Ishikawa (cell line): ENCODE data around the gene HTT.

Experiments
- CEBPB ChIP-seq: IDR thresholded peaks from 2 replicates; pipeline ENCODE4 v1.6.1; 2012
- CREB1 ChIP-seq: IDR thresholded peaks from 2 replicates; pipeline ENCODE4 v1.6.1; 2012; ENCODE audit warnings: low read depth
- EGR1 ChIP-seq: IDR thresholded peaks from 2 replicates; pipeline ENCODE4 v1.6.1; 2012
- EP300 ChIP-seq: IDR thresholded peaks from 2 replicates; pipeline ENCODE4 v1.6.1; 2012; ENCODE audit warnings: borderline replicate concordance
- FOXM1 ChIP-seq: IDR thresholded peaks from 2 replicates; pipeline ENCODE4 v1.6.1; 2012; ENCODE audit warnings: low read depth, borderline replicate concordance
- NFIC ChIP-seq: IDR thresholded peaks from 2 replicates; pipeline ENCODE4 v1.6.1; 2012
- RAD21 ChIP-seq: IDR thresholded peaks from 2 replicates; pipeline ENCODE4 v1.6.1; 2012; ENCODE audit warnings: low read depth
- TAF1 ChIP-seq: IDR thresholded peaks from 2 replicates; pipeline ENCODE4 v1.6.1; 2012; ENCODE audit warnings: low read depth, mild to moderate bottlenecking
- TCF12 ChIP-seq: IDR thresholded peaks from 2 replicates; pipeline ENCODE4 v1.6.1; 2012; ENCODE audit warnings: low read depth
- TEAD4 ChIP-seq: IDR thresholded peaks from 2 replicates; pipeline ENCODE4 v1.6.1; 2012
- YY1 ChIP-seq: IDR thresholded peaks from 2 replicates; pipeline ENCODE4 v1.6.1; 2012; ENCODE audit warnings: low read depth
- ZBTB7A ChIP-seq: IDR thresholded peaks from 2 replicates; pipeline ENCODE4 v1.6.1; 2012; ENCODE audit warnings: low read depth
- TF ChIP-seq, protein P1 (sequence below): IDR thresholded peaks from 2 replicates; pipeline ENCODE4 v1.6.1; 2012
- TF ChIP-seq, protein P2 (sequence below): IDR thresholded peaks from 2 replicates; pipeline ENCODE4 v1.6.1; 2012
- TF ChIP-seq, protein P3 (sequence below): IDR thresholded peaks from 2 replicates; pipeline ENCODE4 v1.6.1; 2012; ENCODE audit warnings: low read depth, mild to moderate bottlenecking

Gene HTT

DNA sequence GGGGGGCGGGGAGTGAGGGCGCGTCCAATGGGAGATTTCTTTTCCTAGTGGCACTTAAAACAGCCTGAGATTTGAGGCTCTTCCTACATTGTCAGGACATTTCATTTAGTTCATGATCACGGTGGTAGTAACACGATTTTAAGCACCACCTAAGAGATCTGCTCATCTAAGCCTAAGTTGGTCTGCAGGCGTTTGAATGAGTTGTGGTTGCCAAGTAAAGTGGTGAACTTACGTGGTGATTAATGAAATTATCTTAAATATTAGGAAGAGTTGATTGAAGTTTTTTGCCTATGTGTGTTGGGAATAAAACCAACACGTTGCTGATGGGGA lies 1.1 kb downstream of the HTT start:
- TF ChIP-seq FOXM1 (no peak), NFIC (no peak), TEAD4 (no peak), EGR1 (no peak)
- TF ChIP-seq, protein P1, sequence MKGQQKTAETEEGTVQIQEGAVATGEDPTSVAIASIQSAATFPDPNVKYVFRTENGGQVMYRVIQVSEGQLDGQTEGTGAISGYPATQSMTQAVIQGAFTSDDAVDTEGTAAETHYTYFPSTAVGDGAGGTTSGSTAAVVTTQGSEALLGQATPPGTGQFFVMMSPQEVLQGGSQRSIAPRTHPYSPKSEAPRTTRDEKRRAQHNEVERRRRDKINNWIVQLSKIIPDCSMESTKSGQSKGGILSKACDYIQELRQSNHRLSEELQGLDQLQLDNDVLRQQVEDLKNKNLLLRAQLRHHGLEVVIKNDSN = no peak

DNA sequence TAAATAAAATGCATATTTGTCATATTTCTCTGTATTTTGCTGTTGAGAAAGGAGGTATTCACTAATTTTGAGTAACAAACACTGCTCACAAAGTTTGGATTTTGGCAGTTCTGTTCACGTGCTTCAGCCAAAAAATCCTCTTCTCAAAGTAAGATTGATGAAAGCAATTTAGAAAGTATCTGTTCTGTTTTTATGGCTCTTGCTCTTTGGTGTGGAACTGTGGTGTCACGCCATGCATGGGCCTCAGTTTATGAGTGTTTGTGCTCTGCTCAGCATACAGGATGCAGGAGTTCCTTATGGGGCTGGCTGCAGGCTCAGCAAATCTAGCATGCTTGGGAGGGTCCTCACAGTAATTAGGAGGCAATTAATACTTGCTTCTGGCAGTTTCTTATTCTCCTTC lies 3.3 kb downstream of the HTT start:
- TF ChIP-seq RAD21 (no peak), EGR1 (no peak), ZBTB7A (no peak), TCF12 (no peak), CEBPB (no peak), TEAD4 (no peak), EP300 (no peak), FOXM1 (no peak), CREB1 (no peak), YY1 (no peak), NFIC (no peak), TAF1 (no peak)
- TF ChIP-seq, protein P1 = no peak
- TF ChIP-seq, protein P2, sequence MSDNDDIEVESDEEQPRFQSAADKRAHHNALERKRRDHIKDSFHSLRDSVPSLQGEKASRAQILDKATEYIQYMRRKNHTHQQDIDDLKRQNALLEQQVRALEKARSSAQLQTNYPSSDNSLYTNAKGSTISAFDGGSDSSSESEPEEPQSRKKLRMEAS = no peak
- TF ChIP-seq, protein P3, sequence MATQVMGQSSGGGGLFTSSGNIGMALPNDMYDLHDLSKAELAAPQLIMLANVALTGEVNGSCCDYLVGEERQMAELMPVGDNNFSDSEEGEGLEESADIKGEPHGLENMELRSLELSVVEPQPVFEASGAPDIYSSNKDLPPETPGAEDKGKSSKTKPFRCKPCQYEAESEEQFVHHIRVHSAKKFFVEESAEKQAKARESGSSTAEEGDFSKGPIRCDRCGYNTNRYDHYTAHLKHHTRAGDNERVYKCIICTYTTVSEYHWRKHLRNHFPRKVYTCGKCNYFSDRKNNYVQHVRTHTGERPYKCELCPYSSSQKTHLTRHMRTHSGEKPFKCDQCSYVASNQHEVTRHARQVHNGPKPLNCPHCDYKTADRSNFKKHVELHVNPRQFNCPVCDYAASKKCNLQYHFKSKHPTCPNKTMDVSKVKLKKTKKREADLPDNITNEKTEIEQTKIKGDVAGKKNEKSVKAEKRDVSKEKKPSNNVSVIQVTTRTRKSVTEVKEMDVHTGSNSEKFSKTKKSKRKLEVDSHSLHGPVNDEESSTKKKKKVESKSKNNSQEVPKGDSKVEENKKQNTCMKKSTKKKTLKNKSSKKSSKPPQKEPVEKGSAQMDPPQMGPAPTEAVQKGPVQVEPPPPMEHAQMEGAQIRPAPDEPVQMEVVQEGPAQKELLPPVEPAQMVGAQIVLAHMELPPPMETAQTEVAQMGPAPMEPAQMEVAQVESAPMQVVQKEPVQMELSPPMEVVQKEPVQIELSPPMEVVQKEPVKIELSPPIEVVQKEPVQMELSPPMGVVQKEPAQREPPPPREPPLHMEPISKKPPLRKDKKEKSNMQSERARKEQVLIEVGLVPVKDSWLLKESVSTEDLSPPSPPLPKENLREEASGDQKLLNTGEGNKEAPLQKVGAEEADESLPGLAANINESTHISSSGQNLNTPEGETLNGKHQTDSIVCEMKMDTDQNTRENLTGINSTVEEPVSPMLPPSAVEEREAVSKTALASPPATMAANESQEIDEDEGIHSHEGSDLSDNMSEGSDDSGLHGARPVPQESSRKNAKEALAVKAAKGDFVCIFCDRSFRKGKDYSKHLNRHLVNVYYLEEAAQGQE = no peak

DNA sequence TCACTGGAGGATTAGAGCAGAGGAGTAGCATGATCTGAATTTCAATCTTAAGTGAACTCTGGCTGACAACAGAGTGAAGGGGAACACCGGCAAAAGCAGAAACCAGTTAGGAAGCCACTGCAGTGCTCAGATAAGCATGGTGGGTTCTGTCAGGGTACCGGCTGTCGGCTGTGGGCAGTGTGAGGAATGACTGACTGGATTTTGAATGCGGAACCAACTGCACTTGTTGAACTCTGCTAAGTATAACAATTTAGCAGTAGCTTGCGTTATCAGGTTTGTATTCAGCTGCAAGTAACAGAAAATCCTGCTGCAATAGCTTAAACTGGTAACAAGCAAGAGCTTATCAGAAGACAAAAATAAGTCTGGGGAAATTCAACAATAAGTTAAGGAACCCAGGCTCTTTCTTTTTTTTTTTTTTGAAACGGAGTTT lies 5.2 kb downstream of the HTT start:
- TF ChIP-seq RAD21 = no peak
- TF ChIP-seq TAF1 = no peak
- no peak for TF ChIP-seq ZBTB7A
- no peak for TF ChIP-seq TEAD4
- TF ChIP-seq, protein P3 = no peak
- TF ChIP-seq FOXM1 = no peak
- no peak for TF ChIP-seq TCF12

DNA sequence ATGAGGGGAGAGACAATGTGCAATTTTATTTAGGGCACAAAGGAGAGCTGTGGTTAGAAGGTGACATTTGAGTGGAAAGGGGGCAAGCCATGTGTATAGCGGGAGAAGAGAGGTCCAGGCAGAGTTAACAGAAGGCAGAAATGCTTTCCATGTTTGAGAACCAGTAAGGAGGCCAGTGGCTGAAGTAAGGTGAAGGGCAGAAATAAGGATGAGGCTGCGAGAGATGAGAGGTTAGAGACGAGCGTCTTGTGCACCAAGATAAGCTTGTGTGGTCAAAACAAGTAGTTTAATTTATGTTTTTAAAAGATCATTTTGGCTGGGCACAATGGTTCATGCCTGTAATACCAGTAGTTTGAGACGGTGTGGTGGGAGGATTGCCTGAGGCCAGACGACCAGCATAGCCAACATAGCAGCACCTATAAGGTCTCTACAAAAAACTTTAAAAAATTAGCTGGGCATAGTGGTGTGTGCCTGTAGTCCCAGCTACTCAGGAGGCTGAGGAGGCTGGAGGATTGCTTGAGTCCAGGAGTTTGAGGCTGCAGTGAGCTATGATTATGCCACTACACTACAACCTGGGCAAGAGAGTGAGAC lies 8.5 kb downstream of the HTT start:
- TF ChIP-seq TCF12 (no peak), CREB1 (no peak), FOXM1 (no peak), CEBPB (no peak), EP300 (no peak), TEAD4 (no peak), TAF1 (no peak), YY1 (no peak), ZBTB7A (no peak), RAD21 (no peak), EGR1 (no peak), NFIC (no peak)
- TF ChIP-seq, protein P3 = no peak
- TF ChIP-seq, protein P2 = no peak
- TF ChIP-seq, protein P1 = no peak
